Hematopoietic multipotent progenitor cell treated with erythropoietin and hydrocortisone succinate and interleukin-3 and kit ligand, for 6 days (in vitro differentiated cells): Measurements from ENCODE around the gene NDUFV3.
"Not testable (repeated sequence)": the region's sequence is repeated elsewhere in the genome, so short reads cannot be mapped to it uniquely, and the experiment has no call there.

Source experiments
- DNase-seq: peaks from one replicate; pipeline ENCODE4 v3.0.0-alpha.2; 2015

The NDUFV3 gene

DNA sequence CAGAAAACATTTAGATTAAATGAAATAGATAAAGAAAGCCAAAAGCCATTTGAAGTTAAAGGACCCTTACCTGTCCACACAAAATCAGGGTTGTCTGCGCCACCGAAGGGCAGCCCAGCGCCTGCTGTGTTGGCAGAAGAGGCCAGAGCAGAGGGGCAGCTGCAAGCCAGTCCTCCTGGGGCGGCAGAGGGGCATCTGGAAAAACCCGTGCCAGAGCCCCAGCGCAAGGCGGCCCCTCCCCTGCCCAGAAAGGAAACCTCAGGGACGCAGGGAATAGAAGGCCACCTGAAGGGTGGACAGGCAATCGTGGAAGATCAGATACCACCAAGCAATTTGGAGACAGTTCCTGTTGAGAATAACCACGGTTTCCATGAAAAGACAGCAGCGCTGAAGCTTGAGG lies 10.7 kb downstream of the NDUFV3 start:
- no peak for DNase-seq

GRCh38 chr21:42905195-42905594 lies 12.1 kb downstream of the NDUFV3 start:
- no peak for DNase-seq

DNA sequence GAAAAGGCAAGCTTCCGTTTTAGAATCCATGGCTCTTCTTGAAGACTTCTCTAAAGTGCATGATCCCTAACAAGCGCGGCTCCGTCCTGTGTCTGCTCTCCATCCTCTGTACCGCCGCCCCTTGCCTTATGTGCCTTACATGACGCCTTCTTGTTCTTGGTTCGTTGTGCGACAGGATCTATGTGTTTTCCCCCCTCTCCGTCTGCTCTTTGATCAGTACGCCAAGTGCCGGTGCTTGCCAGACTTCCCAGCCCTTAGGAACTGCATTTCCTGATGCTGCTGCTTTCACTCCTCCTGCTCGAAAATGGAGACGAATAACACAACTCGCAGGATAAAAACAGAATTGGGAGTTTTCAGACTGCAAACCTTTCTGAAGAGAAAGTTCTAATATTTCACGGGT lies 13.1 kb downstream of the NDUFV3 start:
- no peak for DNase-seq

DNA sequence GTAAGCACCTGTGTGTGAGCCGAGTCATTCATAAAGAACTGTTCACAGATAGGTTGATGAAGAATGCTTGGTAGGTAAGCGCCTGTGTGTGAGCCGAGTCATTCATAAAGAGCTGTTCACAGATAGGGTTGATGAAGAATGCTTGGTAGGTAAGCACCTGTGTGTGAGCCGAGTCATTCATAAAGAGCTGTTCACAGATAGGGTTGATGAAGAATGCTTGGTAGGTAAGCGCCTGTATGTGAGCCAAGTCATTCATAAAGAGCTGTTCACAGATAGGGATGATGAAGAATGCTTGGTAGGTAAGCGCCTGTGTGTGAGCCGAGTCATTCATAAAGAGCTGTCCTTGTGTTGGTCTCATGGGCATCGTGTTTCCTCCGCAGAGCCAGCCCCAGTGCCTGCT lies 15.4 kb downstream of the NDUFV3 start:
- DNase-seq: not testable (repeated sequence)

GRCh38 chr21:42911920-42912319 lies 18.8 kb downstream of the NDUFV3 start:
- DNase-seq: not testable (repeated sequence)

DNA sequence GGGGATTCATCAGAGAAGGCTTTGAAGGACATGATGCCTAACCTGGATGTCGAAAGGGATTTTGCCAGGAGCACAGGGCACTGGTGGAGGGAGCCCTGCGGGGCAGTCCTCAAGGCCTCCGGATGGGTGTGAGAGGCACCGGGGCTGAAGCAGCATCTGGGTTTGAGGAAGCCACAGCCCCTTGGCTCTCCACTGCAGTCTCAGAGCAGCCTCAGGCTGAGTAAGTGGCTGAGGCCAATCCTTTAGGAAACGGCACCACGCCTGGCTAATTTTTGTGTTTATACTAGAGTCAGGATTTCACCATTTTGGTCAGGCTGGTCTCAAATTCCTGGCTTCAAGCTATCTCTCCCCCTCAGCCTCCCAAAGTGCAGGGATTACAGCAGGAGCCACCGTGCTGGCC lies 20.4 kb downstream of the NDUFV3 start:
- no peak for DNase-seq

- DNase-seq: no peak
Measured at GRCh38 chr21:42918291-42918690, 25.2 kb downstream of the NDUFV3 start.

GRCh38 chr21:42921927-42922326 lies 28.8 kb downstream of the NDUFV3 start:
- peak; percentile 92 for DNase-seq

DNA sequence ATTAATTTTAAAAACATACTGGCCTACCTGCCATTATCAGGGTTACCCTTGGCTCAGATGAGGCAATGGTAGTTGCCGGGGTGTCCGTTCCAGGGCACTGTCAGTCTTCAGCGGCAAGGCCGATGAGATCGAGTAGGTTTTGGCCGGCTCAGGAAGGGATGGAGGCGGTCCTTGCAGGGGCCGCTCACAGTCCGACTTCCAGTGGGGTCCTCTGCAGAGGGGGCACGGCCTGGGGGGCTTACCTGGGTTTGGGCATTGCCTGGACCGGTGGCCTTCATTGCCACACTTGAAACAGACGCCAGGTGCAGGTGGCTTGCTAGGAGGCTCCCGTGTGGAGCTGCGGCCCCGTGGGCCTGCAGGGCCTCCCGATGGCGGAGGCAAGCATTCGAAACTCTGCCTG lies 29.8 kb downstream of the NDUFV3 start:
- DNase-seq: no peak

DNA sequence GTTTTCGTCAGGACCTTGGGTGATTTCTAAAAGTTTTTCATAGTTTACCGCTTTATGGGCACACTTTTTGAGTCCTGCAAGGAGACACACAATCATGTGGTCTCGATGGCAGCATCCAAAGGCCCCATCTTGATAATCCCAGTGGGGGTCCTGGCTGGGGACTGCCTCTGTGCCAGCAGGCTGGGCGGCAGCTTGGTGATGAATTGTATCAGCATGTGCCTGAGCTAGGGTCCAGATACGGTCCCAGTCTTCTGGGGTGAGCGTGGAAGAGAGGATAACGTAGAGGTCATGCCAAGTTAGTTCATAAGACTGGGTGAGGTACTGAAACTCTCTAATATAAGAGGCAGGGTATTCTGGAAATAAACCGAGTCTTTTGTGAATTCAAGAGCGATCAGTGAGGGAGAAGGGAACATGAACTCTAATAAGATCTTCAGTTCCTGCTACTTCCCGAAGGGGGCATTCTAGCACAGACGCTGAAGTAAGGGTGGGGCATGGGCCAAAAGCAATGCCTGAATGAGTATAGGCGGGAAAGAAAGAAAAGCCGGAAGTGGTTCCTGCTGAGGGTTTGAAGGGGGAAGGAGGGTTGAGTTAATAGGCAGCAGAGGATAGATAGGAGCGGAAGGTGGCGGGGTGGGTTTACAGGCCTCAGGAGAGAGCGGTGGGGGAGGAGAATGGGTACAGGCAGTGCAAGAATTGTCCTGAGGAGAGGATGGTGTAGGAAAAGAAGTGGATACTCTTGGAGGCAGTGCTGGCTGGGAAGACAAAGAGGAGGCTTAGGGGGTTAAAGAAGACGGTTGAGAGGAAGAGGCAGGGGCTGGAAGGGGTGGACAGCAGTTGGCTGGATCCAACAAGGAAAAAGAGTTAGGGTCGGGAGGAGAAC lies 30.7 kb downstream of the NDUFV3 start:
- peak; percentile 99 for DNase-seq

GRCh38 chr21:42924433-42924751 lies 31.3 kb downstream of the NDUFV3 start:
- no peak for DNase-seq

DNA sequence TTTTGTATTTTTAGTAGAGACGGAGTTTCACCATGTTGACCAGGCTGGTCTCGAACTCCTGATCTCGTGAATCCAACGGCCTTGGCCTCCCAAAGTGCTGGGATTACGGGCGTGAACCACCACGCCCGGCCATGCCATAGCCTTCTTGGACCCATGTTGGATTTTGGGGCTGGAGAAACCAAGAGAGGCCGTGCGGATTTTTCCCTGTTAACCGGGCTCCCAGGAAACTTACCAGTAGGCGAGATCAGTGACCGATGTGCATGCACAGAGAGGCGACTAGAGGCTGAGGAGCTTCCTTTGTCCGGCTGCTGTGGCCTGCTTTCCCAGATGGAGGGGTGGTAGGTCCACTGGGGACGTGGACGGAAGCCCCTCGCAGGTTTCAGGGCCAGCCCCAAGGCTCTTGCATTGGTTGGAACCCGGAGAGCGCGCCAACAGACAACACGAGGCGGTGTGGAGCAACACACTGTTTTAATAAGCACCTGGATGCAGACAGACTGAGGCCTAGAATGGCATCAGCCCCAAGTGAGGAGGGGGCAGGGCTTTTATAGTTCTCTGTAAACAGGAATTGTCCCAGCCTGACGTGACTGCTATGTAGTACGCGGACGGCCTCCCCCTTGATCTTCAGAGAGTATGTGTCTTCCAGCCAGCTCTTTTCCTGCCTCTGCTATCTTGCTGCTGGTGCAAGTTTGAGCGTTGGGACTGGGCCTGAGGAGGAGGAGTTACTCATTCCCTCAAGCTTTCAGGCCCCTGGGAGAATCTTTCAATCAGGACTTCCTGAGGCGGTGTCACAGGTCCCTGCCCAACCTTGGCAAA lies 32.2 kb downstream of the NDUFV3 start, which contains the start of gene ERVH48-1:
ERVH48-1 (minus strand) TSS at position 517 of the 813 bp plus-strand sequence. CDS start 6,624 bp downstream, outside the sequence.
- no peak for DNase-seq

- DNase-seq: not testable (repeated sequence)
Measured at GRCh38 chr21:42927474-42928200, 34.5 kb downstream of the NDUFV3 start.

GRCh38 chr21:42929969-42930368 lies 36.9 kb downstream of the NDUFV3 start:
- peak; percentile 38 for DNase-seq

DNA sequence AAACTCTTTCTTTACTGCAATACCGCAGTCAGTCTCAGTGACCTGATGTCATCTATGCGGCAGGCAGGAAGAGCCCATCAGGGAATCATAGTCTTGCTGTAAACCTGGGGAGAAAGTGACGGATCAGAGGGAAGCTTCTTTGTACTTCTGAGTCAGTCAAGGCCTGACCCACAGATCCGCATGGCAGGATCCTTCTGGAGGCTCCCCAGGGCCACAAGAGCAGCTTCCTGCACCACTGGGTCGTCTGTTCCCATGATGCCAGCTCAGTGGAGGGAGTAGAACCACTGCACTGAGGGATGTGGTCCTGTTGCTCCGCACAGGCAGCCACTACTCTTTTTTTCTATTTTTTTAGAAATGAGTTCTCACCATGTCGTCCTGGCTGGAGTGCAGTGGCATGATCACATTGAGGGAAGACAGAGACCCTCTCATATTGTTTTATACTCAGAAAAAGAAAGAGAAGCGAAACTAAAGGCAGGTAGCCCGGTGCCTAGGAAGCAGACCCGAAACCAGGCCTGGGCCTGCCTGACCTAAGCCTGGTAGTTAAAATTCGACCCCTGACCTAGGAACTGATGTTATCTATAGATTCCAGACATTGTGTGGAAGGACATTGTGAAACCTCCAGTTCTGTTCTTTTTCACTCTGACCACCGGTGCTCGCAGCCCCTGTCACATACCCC lies 38.6 kb downstream of the NDUFV3 start:
- DNase-seq: no peak

GRCh38 chr21:42932378-42933136 lies 39.4 kb downstream of the NDUFV3 start:
- not testable (repeated sequence) for DNase-seq

DNA sequence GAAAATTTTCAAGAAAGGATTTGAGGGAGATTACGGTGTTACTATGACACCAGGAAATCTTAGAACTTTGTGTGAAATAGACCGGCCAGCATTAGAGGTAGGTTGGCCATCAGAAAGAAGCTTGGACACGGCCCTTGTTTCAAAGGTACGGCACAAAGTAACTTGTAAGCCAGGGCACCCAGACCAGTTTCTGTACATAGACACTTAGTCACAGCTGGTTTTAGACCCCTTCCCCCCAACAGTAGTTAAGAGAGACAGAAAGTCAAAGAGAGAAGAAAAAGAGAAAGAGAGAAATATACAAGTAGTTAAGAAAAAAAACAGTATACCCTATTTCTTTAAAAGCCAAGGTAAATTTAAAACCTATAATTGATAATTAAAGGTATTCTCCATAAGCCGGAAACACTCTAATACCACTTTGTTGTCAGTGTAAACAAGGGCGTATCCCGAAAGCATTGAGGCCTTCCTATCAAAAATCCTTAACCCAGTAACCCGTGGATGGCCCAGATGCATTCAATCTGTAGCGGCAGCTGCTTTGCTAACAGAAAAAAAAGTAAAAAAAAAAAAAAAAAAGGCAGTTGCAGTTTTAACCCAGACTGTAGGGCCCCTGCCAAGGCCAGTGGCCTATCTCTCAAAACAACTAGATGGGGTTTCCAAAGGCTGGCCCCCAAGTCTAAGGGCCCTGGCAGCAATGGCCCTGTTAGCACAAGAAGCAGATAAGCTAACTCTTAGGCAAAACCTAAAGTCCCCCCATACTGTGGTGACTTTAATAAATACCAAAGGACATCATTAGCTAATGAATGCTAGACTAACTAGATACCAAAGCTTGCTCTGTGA lies 40.2 kb downstream of the NDUFV3 start:
- DNase-seq: not testable (repeated sequence)

DNA sequence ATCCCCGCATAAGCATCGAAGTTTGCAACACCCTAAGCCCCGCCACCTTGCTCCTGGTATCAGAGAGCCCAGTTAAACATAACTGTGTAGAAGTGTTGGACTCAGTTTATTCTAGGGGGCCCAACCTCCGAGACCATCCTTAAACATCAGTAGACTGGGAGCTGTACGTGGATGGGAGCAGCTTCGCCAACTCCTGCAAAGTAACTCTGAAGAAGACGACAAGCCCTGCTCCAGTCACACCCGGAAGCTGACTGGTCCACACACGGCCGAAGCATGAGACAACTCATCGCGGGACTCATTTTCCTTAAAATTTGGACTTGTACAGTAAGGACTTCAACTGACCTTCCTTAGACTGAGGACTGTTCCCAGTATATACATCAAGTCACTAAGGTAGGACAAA lies 40.9 kb downstream of the NDUFV3 start:
- not testable (repeated sequence) for DNase-seq

DNA sequence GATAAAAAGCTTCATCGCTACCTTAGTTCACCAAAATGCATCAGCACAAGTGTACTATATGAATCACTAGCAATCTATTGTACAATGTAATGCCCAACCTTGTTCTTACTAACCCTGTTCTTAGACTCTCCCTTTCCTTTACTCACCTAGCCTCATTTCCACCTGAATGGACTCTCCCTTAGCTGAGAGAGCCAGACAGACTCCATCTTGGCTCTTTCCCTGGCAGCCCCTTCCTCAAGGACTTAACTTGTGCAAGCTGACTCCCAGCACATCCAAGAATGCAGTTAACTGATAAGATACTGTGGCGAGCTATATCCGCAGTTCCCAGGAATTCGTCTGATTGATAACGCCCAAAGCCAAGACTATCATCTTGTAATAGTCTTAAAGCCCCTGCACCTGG lies 43.3 kb downstream of the NDUFV3 start:
- DNase-seq: not testable (repeated sequence)

DNA sequence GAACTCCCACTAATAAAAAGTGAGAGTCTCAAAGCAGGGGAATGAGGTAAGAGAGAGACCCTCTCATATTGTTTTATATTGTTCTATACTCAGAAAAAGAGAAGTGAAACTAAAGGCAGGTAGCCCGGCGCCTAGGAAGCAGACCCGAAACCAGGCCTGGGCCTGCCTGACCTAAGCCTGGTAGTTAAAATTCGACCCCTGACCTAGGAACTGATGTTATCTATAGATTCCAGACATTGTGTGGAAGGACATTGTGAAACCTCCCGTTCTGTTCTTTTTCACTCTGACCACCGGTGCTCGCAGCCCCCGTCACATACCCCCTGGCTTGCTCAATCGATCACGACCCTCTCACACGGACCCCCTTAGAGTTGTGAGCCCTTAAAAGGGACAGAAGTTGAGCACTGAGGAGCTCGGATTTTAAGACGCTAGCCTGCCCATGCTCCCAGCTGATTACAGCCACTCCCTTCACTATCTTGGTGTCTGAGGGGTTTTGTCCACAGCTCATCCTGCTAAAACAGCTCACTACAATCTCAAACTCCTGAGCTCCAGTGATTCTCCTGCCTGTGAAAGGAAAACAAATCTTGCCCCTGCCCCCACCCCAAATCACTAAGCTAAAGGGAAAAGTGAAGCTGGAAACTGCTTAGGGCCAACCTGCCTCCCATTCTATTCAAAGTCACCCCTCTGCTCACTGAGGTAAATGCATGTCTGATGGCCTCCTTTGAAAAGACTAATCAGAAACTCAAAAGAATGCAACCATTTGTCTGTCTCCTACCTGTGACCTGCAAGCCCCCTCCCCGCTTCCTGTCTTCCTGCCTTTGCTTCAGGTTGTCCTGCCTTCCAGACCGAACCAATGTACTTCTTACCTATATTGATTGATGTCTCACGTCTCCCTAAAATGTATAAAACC lies 44.2 kb downstream of the NDUFV3 start:
- not testable (repeated sequence) for DNase-seq
